Measurements from ENCODE around the gene MRPL54. TPM values are rescaled to one million over a fixed set of nuclear protein-coding genes. Genes with fewer than 3 reads are reported as not detected.

MRPL54 gene
- total RNA-seq, 2 donors from 2014 or later, result 38.1 to 38.9 TPM

GRCh38 chr19:3807574-3808354 lies 45.3 kb downstream of the MRPL54 start:
- H3K27me3 ChIP-seq (ENCODE audit: control insufficient read depth, insufficient read depth, low read length, poor library complexity, severe bottlenecking), result no peaks in the 10 kb centered on the region
- no peak overlapping the region for H3K4me3 ChIP-seq (ENCODE audit: low read length)
- no peaks in the 10 kb centered on the region for H3K9me3 ChIP-seq (ENCODE audit: control insufficient read depth, low read length)
- no peaks in the 10 kb centered on the region for H3K36me3 ChIP-seq (ENCODE audit: control insufficient read depth, insufficient read depth, low read length)
- Mint-ChIP-seq H3K4me3 (no peak overlapping the region), H3K27me3 (ENCODE audit: insufficient read depth) (peaks cover 3% of the 10 kb centered on the region), H3K4me1 (no peaks in the 10 kb centered on the region), H3K36me3 (ENCODE audit: low read depth) (no peaks in the 10 kb centered on the region), H3K27ac (no peak overlapping the region), H3K9me3 (no peaks in the 10 kb centered on the region)
- H3K27ac ChIP-seq (ENCODE audit: low read depth, low read length), result no peak overlapping the region
- H3K4me1 ChIP-seq (ENCODE audit: control insufficient read depth, insufficient read depth, low read length), result no peaks in the 10 kb centered on the region
- no peak for TF ChIP-seq CTCF (conservative IDR thresholded peaks at IDR 0.05)
- no peak for DNase-seq
- WGBS, 2 experiments (ENCODE audit: insufficient coverage in 1 of 2, insufficient read length in 1 of 2), result 95 to 97% methylated on average over 35 of the region's 35 CpGs
- H3K9ac ChIP-seq (ENCODE audit: extremely low read depth, low read length, poor library complexity, severe bottlenecking), result no peak overlapping the region

GRCh38 chr19:3808420-3809143 lies 46.1 kb downstream of the MRPL54 start:
- Mint-ChIP-seq H3K36me3 (ENCODE audit: low read depth) (no peaks in the 10 kb centered on the region), H3K9me3 (no peaks in the 10 kb centered on the region), H3K27me3 (ENCODE audit: insufficient read depth) (no peaks in the 10 kb centered on the region), H3K4me1 (no peaks in the 10 kb centered on the region), H3K4me3 (no peak overlapping the region), H3K27ac (no peak overlapping the region)
- 94 to 97% methylated on average over 11 to 33 of the region's 33 CpGs for WGBS, 2 experiments (ENCODE audit: insufficient coverage in 1 of 2, insufficient read length in 1 of 2)
- Histone ChIP-seq H3K36me3 (ENCODE audit: control insufficient read depth, insufficient read depth, low read length) (no peaks in the 10 kb centered on the region), H3K4me1 (ENCODE audit: control insufficient read depth, insufficient read depth, low read length) (no peaks in the 10 kb centered on the region), H3K9ac (ENCODE audit: extremely low read depth, low read length, poor library complexity, severe bottlenecking) (no peak overlapping the region), H3K9me3 (ENCODE audit: control insufficient read depth, low read length) (no peaks in the 10 kb centered on the region), H3K4me3 (ENCODE audit: low read length) (no peak overlapping the region), H3K27ac (ENCODE audit: low read depth, low read length) (no peak overlapping the region), H3K27me3 (ENCODE audit: control insufficient read depth, insufficient read depth, low read length, poor library complexity, severe bottlenecking) (no peaks in the 10 kb centered on the region)
- no peak for TF ChIP-seq CTCF (conservative IDR thresholded peaks at IDR 0.05)
- peak; percentile 44 for DNase-seq

GRCh38 chr19:3809881-3810707 lies 47.6 kb downstream of the MRPL54 start:
- Mint-ChIP-seq H3K27ac (no peak overlapping the region), H3K9me3 (no peaks in the 10 kb centered on the region), H3K36me3 (ENCODE audit: low read depth) (no peaks in the 10 kb centered on the region), H3K27me3 (ENCODE audit: insufficient read depth) (no peaks in the 10 kb centered on the region), H3K4me1 (no peaks in the 10 kb centered on the region), H3K4me3 (no peak overlapping the region)
- no peak for TF ChIP-seq CTCF (conservative IDR thresholded peaks at IDR 0.05)
- peak; percentile 33 for DNase-seq
- no peaks in the 10 kb centered on the region for H3K27me3 ChIP-seq (ENCODE audit: control insufficient read depth, insufficient read depth, low read length, poor library complexity, severe bottlenecking)
- no peaks in the 10 kb centered on the region for H3K9me3 ChIP-seq (ENCODE audit: control insufficient read depth, low read length)
- H3K4me1 ChIP-seq (ENCODE audit: control insufficient read depth, insufficient read depth, low read length), result no peaks in the 10 kb centered on the region
- 86 to 89% methylated on average over 9 to 22 of the region's 26 CpGs for WGBS, 2 experiments (ENCODE audit: insufficient coverage in 1 of 2, insufficient read length in 1 of 2)
- no peak overlapping the region for H3K9ac ChIP-seq (ENCODE audit: extremely low read depth, low read length, poor library complexity, severe bottlenecking)
- no peak overlapping the region for H3K27ac ChIP-seq (ENCODE audit: low read depth, low read length)
- no peak overlapping the region for H3K4me3 ChIP-seq (ENCODE audit: low read length)
- no peaks in the 10 kb centered on the region for H3K36me3 ChIP-seq (ENCODE audit: control insufficient read depth, insufficient read depth, low read length)

Measured in endodermal cell (in vitro differentiated cells).